Middle frontal gyrus (tissue), 1 donor: ENCODE measurements around the gene MAPK11.

ENCODE experiments used
- DNase-seq: peaks from one replicate; pipeline ENCODE4 v3.0.0-alpha.2; 2015; ENCODE audit warnings: low spot score; ENCODE audit errors: extremely low spot score

MAPK11 gene

GRCh38 chr22:50307890-50308596 lies 37.9 kb upstream of the MAPK11 start:
- DNase-seq: no peak

- peak; percentile 81 for DNase-seq
These were observed 36.9 kb upstream of the MAPK11 start, which contains the start of gene PLXNB2 for GRCh38 chr22:50306753-50307749. Gene PLXNB2, minus strand, starts transcription at chr22:50307646. Its CDS starts 17,062 bp downstream, at chr22:50290584.

DNA sequence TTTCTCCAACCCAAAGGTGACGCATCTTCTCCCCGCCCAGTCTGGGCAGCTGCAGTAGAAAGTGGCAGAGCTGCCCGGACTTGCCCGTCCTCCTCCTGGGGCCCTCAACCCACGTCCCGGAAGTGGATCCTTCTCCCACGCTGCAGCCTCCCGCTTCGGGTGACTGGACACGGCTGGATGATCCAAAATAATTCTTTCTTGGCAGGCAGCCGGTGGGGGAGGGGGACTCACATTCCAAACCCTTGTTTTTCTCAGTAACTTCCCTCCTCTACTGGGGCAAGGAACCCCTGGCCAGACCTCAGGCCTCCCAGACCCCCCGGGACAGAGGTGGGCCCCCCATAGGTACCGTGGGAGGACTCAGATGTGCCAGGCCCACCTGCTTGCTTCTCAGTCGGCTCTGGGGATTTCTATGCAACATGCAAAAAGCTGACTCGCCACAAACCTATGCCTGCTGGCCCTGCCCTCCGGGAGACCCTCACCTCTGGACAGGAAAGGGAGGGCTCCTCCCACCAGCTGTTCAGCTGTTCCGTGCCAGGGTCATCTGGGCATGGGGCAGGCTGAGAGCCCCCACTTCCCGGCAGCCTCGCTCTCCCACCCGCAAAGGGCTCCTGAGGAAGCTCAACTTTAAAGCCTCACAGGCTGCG lies 35.9 kb upstream of the MAPK11 start:
- peak; percentile 47 for DNase-seq

GRCh38 chr22:50305393-50305922 lies 35.3 kb upstream of the MAPK11 start:
- DNase-seq: no peak

GRCh38 chr22:50304528-50305392 lies 34.6 kb upstream of the MAPK11 start:
- no peak for DNase-seq

- DNase-seq: no peak
These were observed 33.8 kb upstream of the MAPK11 start for GRCh38 chr22:50303848-50304527.

- no peak for DNase-seq
These were observed 33.3 kb upstream of the MAPK11 start for GRCh38 chr22:50303515-50303847.

DNA sequence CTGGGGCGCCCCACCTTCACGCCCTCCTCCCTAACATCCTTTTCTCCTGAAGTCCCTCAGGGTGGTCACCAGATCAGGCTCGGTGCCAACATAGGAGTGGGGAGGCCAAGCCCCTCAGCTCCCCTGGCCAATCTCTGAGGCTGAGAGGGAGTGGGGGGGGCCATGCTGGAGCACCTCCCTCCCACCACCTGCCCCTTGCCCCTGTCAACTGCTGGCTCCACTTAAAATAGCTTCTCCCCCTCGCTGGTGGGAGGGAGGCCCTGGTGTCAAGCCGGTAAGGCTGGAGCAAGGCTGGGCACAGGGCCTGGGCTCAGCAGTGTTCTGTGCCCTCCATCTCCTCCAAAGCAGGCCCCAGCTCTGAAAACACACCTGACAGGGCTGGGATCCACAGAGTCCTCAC lies 32.4 kb upstream of the MAPK11 start:
- no peak for DNase-seq

DNA sequence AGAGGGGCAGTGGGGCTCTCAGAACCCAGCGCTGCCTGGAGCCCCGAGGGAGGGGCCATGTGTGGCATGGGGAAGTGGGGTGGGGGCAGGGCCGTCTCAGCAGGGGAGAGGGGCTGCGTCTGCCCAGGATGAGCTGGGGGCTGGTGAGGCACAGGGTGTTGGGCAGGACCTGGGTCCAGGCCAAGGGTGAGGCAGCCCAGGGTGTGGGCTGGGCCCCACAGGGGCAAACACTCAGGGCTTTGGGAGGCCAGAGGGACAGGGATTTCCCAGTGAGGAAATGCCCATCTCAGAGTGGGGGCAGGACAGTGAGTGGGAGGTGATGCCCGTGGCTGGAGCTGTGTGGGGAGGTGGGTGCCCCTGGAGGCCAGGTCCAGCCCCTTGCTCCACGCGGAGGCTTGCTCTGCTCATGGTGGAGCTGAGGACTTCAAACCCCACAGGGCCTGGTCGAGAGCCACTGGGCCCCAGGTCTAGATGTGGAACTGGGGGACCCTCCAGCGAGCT lies 31.9 kb upstream of the MAPK11 start:
- no peak for DNase-seq

GRCh38 chr22:50301581-50301991 lies 31.4 kb upstream of the MAPK11 start:
- no peak for DNase-seq

- no peak for DNase-seq
These were observed 30.6 kb upstream of the MAPK11 start for GRCh38 chr22:50300620-50301257.

GRCh38 chr22:50299785-50300619 lies 29.8 kb upstream of the MAPK11 start:
- DNase-seq: no peak

- DNase-seq: no peak
These were observed 29.0 kb upstream of the MAPK11 start for GRCh38 chr22:50298937-50299784.

GRCh38 chr22:50298266-50298637 lies 28.1 kb upstream of the MAPK11 start:
- no peak for DNase-seq

DNA sequence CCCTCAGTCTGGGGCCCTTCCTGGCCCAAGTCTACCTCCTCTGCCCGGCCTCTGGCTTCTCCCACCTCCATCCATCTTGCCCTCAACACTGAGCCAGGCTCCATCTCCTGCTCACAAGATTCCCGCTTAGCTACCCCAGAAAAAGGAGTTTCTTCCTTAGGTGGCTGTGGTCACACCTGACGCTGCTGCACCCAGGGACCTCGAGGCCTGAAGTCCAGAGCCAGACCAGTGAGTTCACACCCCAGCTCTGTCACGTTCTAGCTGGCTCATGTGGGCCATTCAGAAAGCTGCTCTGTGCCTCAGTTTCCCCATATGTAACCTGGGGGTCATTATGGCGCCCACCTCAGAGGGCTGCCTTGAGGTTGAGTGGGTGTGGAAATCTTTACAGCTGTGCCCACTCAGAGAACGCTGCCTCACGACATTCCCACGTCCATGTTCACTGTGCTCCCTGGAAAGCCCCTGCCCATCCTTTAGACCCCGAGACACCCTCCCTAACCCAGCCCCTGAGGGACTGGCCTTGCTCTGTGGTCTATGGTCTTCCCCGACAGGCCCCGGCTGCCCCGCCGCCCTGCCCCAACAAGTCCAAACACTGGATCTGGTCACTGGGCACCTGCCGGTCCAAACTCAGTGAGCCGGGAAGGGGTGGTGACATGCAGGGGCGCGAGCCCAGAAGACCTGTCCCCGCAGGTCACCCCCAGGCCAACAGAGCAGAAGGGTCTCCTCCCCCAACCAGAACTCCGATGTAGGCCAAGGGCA lies 27.5 kb upstream of the MAPK11 start:
- DNase-seq: no peak

GRCh38 chr22:50296658-50297490 lies 26.7 kb upstream of the MAPK11 start:
- DNase-seq: no peak
